ENCODE data around the gene FASTKD1. TPM values are rescaled to one million over a fixed set of nuclear protein-coding genes. Genes with fewer than 3 reads are reported as not detected.
"Not testable (repeated sequence)": the region's sequence is repeated elsewhere in the genome, so short reads cannot be mapped to it uniquely, and the experiment has no call there.

The FASTKD1 gene
- total and polyA plus RNA-seq, 10 of the 15 experiments (the other 5 are each of a cell fraction or from before 2014, with no cell fraction given): 45.6 to 76.1 (median 63.4) TPM

DNA sequence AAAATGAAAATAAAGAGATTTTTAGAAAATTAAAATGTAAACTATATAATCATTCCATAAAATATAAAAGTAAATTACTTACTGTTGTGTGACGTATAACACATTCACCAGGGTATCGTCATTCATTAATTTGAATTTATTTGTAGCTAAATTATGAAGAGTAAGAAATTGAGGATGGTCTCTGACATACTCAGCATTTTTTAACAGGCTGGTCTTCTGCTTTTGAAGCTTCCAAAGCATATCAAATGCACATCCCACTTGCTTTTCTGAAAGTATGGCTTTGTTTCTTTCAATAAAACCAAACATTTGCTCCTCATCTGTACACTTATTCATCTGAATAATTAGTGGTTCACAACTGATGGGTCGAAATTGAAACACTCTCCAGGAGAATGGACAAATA, 2.1 kb downstream of the FASTKD1 start:
- H4K20me1 ChIP-seq (ENCODE audit: control insufficient read depth, insufficient read depth): no peaks in the 10 kb centered on the region
- H3K79me2 ChIP-seq (ENCODE audit: control insufficient read depth, insufficient read depth, low read length): peaks cover 43% of the 10 kb centered on the region
- 96% methylated on average over 3 of the region's 3 CpGs for WGBS (ENCODE audit: insufficient coverage, insufficient replicate concordance, low lambda C conversion rate, missing lambda C conversion rate)
- ChIA-PET POLR2A (interaction anchor here (3.3 kb wide), 1 partner anchor 13 kb away, joined by 25 read pairs; the partner anchor contains the start of gene PPIG), SMC1A (ENCODE audit: uncharacterized antibody, unreplicated experiment) (interaction anchor here (1.5 to 2.4 kb wide), 4 partner anchors 11 to 231 kb away, joined by 3 to 26 read pairs (median 4); partner anchors contain the start of gene PPIG), CTCF (interaction anchor here (1.1 to 2.3 kb wide), 2 partner anchors 41 to 253 kb away, joined by 3 to 10 read pairs; partner anchors contain the start of gene METTL5), RAD21 (ENCODE audit: unreplicated experiment) (interaction anchor here (0.7 to 3.2 kb wide), 2 partner anchors 13 to 336 kb away, joined by 3 to 21 read pairs; partner anchors contain the start of gene PPIG)
- peak overlapping the region; percentile 50; the same call in 1 of the 2 replicates for H3K4me3 ChIP-seq
- TF ChIP-seq PAX8 (IDR thresholded peaks at IDR 0.05) (no peak), ESRRA (IDR thresholded peaks at IDR 0.05; ENCODE audit: low read length) (no peak), ZNF217 (IDR thresholded peaks at IDR 0.05) (no peak), MEF2A (IDR thresholded peaks at IDR 0.05; ENCODE audit: insufficient read depth, low read depth, low read length) (no peak), NFIC (IDR thresholded peaks at IDR 0.05; ENCODE audit: low read depth, low read length) (no peak), CREB1 (IDR thresholded peaks at IDR 0.05; ENCODE audit: low read depth) (no peak), RB1 (IDR thresholded peaks at IDR 0.05; ENCODE audit: borderline replicate concordance) (no peak), CBFB (IDR thresholded peaks at IDR 0.05; ENCODE audit: low read depth) (no peak), NR2C1 (IDR thresholded peaks at IDR 0.05) (no peak), BACH1 (IDR thresholded peaks at IDR 0.05; ENCODE audit: borderline replicate concordance) (no peak), ZNF384 (IDR thresholded peaks at IDR 0.05; ENCODE audit: borderline replicate concordance, low read depth, low read length) (no peak), MYB (IDR thresholded peaks at IDR 0.05; ENCODE audit: borderline replicate concordance, low read depth, low read length) (no peak)
- TF ChIP-seq, protein P1, sequence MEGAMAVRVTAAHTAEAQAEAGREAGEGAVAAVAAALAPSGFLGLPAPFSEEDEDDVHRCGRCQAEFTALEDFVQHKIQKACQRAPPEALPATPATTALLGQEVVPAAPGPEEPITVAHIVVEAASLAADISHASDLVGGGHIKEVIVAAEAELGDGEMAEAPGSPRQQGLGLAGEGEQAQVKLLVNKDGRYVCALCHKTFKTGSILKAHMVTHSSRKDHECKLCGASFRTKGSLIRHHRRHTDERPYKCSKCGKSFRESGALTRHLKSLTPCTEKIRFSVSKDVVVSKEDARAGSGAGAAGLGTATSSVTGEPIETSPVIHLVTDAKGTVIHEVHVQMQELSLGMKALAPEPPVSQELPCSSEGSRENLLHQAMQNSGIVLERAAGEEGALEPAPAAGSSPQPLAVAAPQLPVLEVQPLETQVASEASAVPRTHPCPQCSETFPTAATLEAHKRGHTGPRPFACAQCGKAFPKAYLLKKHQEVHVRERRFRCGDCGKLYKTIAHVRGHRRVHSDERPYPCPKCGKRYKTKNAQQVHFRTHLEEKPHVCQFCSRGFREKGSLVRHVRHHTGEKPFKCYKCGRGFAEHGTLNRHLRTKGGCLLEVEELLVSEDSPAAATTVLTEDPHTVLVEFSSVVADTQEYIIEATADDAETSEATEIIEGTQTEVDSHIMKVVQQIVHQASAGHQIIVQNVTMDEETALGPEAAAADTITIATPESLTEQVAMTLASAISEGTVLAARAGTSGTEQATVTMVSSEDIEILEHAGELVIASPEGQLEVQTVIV (IDR thresholded peaks at IDR 0.05; ENCODE audit: borderline replicate concordance, partially characterized antibody): no peak
- TF ChIP-seq, protein P2, sequence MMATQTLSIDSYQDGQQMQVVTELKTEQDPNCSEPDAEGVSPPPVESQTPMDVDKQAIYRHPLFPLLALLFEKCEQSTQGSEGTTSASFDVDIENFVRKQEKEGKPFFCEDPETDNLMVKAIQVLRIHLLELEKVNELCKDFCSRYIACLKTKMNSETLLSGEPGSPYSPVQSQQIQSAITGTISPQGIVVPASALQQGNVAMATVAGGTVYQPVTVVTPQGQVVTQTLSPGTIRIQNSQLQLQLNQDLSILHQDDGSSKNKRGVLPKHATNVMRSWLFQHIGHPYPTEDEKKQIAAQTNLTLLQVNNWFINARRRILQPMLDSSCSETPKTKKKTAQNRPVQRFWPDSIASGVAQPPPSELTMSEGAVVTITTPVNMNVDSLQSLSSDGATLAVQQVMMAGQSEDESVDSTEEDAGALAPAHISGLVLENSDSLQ (IDR thresholded peaks at IDR 0.05): no peak
- no peak overlapping the region for H3K9ac ChIP-seq (ENCODE audit: control insufficient read depth, insufficient read depth, low read length)
- H2AFZ ChIP-seq (ENCODE audit: control insufficient read depth, low read depth, low read length): no peak overlapping the region
- no TSS peak for BruUV-seq (replicated peaks)
- DNase-seq (ENCODE audit: low read depth, low spot score) (no peak), ATAC-seq (no peak), FAIRE-seq (no peak)
- peaks cover 0 to 7% of the 10 kb centered on the region in 2 experiments; a peak in 2 of 4 replicates for H3K36me3 ChIP-seq (ENCODE audit: control insufficient read depth in 2 of 2, insufficient read depth in 2 of 2, low read length in 1 of 2)
- no peaks in the 10 kb centered on the region for H3K9me3 ChIP-seq (replicated peaks; ENCODE audit: control insufficient read depth, insufficient read depth, low read length)
- no peaks in the 10 kb centered on the region for H3K4me1 ChIP-seq (ENCODE audit: control insufficient read depth, insufficient read depth, low read length)
- H3K27me3 ChIP-seq (replicated peaks in 1 of 2; ENCODE audit: control insufficient read depth in 2 of 2, insufficient read depth in 2 of 2, low read length in 1 of 2): no peaks in the 10 kb centered on the region
- peak overlapping the region; percentile 40 for H3K4me2 ChIP-seq (ENCODE audit: control insufficient read depth, insufficient read depth)
- intact Hi-C loops (cut with micrococcal nuclease; ENCODE audit: unreplicated experiment) (no loop called here), in situ Hi-C loops (cut with MboI) (no loop called here)
- H3K27ac ChIP-seq (ENCODE audit: control insufficient read depth, insufficient read depth): 0 out of 2 replicates have a peak overlapping the region, but pooled peaks have one; percentile 39

DNA sequence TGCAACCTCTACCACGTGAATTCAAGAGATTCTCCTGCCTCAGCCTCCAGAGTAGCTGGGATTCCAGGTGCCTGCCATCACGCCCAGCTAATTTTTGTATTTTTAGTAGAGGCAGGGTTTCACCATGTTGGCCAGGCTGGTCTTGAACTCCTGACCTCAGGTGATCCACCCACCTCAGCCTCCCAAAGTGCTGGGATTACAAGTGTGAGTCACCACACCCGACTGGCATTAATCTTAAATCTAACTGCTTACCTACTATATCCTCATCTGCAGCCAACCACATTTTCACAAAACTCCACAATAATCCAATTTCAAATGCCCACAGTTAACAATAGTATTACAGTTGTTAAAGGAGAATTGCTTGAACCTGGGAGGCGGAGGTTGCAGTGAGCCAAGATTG, 2.9 kb downstream of the FASTKD1 start:
- H3K27ac ChIP-seq (ENCODE audit: control insufficient read depth, insufficient read depth); H3K36me3 ChIP-seq (ENCODE audit: control insufficient read depth in 2 of 2, insufficient read depth in 2 of 2, low read length in 1 of 2); in situ Hi-C loops (cut with MboI); BruUV-seq (replicated peaks); H3K27me3 ChIP-seq (replicated peaks in 1 of 2; ENCODE audit: control insufficient read depth in 2 of 2, insufficient read depth in 2 of 2, low read length in 1 of 2); RAD21 ChIA-PET (ENCODE audit: unreplicated experiment); H3K4me1 ChIP-seq (ENCODE audit: control insufficient read depth, insufficient read depth, low read length); H2AFZ ChIP-seq (ENCODE audit: control insufficient read depth, low read depth, low read length); ATAC-seq; intact Hi-C loops (cut with micrococcal nuclease; ENCODE audit: unreplicated experiment); H4K20me1 ChIP-seq (ENCODE audit: control insufficient read depth, insufficient read depth); DNase-seq (ENCODE audit: low read depth, low spot score); H3K9ac ChIP-seq (ENCODE audit: control insufficient read depth, insufficient read depth, low read length); SMC1A ChIA-PET (ENCODE audit: uncharacterized antibody, unreplicated experiment); FAIRE-seq; CTCF ChIA-PET; H3K9me3 ChIP-seq (replicated peaks; ENCODE audit: control insufficient read depth, insufficient read depth, low read length): not testable (repeated sequence)
- peaks cover 43% of the 10 kb centered on the region for H3K79me2 ChIP-seq (ENCODE audit: control insufficient read depth, insufficient read depth, low read length)
- peak overlapping the region; percentile 51 for H3K4me3 ChIP-seq
- WGBS (ENCODE audit: insufficient coverage, insufficient replicate concordance, low lambda C conversion rate, missing lambda C conversion rate): 88% methylated on average over 4 of the region's 4 CpGs
- 0 out of 2 replicates have a peak overlapping the region, but pooled peaks have one; percentile 3 for H3K4me2 ChIP-seq (ENCODE audit: control insufficient read depth, insufficient read depth)
- POLR2A ChIA-PET: interaction anchor here (0.7 to 3.3 kb wide), 2 partner anchors 14 to 1506 kb away, joined by 3 to 25 read pairs; partner anchors contain the start of gene PPIG

All from GM12878 (cell line).